Measurements from ENCODE around the gene ZBTB9. TPM values are rescaled to one million over a fixed set of nuclear protein-coding genes. Genes with fewer than 3 reads are reported as not detected.

Gene ZBTB9
- total RNA-seq, 4 donors from 2014 or later, result 2.8 to 4.8 (median 3.3) TPM

- H3K4me3 ChIP-seq, result peak overlapping the region; percentile 52 to 68 (median 62)
- DNase-seq, result no peak
- TF ChIP-seq POLR2A (IDR thresholded peaks at IDR 0.05) (peak in 1 of 4 donors; percentile 48), CTCF (IDR thresholded peaks at IDR 0.05) (peak; percentile 25 to 56 (median 50))
- H3K9me3 ChIP-seq, result no peaks in the 10 kb centered on the region
- no peaks in the 10 kb centered on the region for H3K27me3 ChIP-seq
- intact Hi-C loops (cut with DNase I), result no loop called here
- H3K36me3 ChIP-seq, result no peaks in the 10 kb centered on the region
- peaks cover 40 to 70% (median 49%) of the 10 kb centered on the region in 3 donors for H3K4me1 ChIP-seq
- 0 to 1% methylated on average over 17 to 25 of the region's 43 CpGs for WGBS, 2 donors
- peak overlapping the region; percentile 91 to 96 (median 94) for H3K27ac ChIP-seq
These were observed 28.5 kb upstream of the ZBTB9 start for GRCh38 chr6:33425668-33426577.

- intact Hi-C loops (cut with DNase I), result no loop called here
- no peaks in the 10 kb centered on the region for H3K27me3 ChIP-seq
- no peaks in the 10 kb centered on the region for H3K36me3 ChIP-seq
- H3K4me3 ChIP-seq, result peak overlapping the region; percentile 52 to 68 (median 62)
- no peak for DNase-seq
- TF ChIP-seq POLR2A (IDR thresholded peaks at IDR 0.05) (no peak), CTCF (IDR thresholded peaks at IDR 0.05) (no peak)
- peak overlapping the region; percentile 91 to 96 (median 94) for H3K27ac ChIP-seq
- 3% methylated on average over 8 to 10 of the region's 12 CpGs for WGBS, 2 donors
- no peaks in the 10 kb centered on the region for H3K9me3 ChIP-seq
- peaks cover 49 to 74% (median 56%) of the 10 kb centered on the region in 3 donors for H3K4me1 ChIP-seq
These were observed 27.5 kb upstream of the ZBTB9 start for GRCh38 chr6:33426590-33427511.

- Histone ChIP-seq H3K9me3 (no peaks in the 10 kb centered on the region), H3K4me3 (peak overlapping the region; percentile 39 to 68 (median 56)), H3K27ac (peak overlapping the region; percentile 75 to 96 (median 94)), H3K4me1 (peaks cover 50 to 81% (median 57%) of the 10 kb centered on the region in 3 donors), H3K27me3 (no peaks in the 10 kb centered on the region), H3K36me3 (peaks cover 0 to 4% (median 0%) of the 10 kb centered on the region in 3 donors)
- 0% methylated on average over 3 of the region's 79 CpGs; no CpG with 5 or more reads in 1 of the 2 donors for WGBS, 2 donors
- intact Hi-C loops (cut with DNase I), result no loop called here
- no peak for DNase-seq
- TF ChIP-seq CTCF (IDR thresholded peaks at IDR 0.05) (no peak), POLR2A (IDR thresholded peaks at IDR 0.05) (no peak)
These were observed 26.7 kb upstream of the ZBTB9 start for GRCh38 chr6:33427585-33428223.

GRCh38 chr6:33428224-33428965 lies 26.0 kb upstream of the ZBTB9 start:
- 2% methylated on average over 6 to 24 of the region's 33 CpGs for WGBS, 2 donors
- Histone ChIP-seq H3K27ac (peak overlapping the region; percentile 75 to 96 (median 88)), H3K9me3 (no peaks in the 10 kb centered on the region), H3K27me3 (no peaks in the 10 kb centered on the region), H3K4me3 (peak overlapping the region; percentile 39 to 68 (median 56)), H3K4me1 (peaks cover 50 to 85% (median 57%) of the 10 kb centered on the region in 3 donors), H3K36me3 (peaks cover 0 to 10% (median 0%) of the 10 kb centered on the region in 3 donors)
- intact Hi-C loops (cut with DNase I), result no loop called here
- no peak for DNase-seq
- peak in 1 of 4 donors; percentile 7 for TF ChIP-seq POLR2A (IDR thresholded peaks at IDR 0.05)
- peak in 4 of 6 experiments; percentile 33 to 69 (median 49) for TF ChIP-seq CTCF (IDR thresholded peaks at IDR 0.05)
